Stimulated activated CD8-positive, alpha-beta memory T cell treated with anti-CD3 and anti-CD28 coated beads, Interleukin-12 subunit alpha, Interleukin-12 subunit beta, amount 100 ng/mL, for 24 hours (primary cell): ENCODE data around the gene CCNYL1.

ENCODE experiments used
- DNase-seq: peaks from one replicate; pipeline ENCODE4 v3.0.0-alpha.2; 2020; ENCODE audit errors: extremely low read depth

The CCNYL1 gene

DNA sequence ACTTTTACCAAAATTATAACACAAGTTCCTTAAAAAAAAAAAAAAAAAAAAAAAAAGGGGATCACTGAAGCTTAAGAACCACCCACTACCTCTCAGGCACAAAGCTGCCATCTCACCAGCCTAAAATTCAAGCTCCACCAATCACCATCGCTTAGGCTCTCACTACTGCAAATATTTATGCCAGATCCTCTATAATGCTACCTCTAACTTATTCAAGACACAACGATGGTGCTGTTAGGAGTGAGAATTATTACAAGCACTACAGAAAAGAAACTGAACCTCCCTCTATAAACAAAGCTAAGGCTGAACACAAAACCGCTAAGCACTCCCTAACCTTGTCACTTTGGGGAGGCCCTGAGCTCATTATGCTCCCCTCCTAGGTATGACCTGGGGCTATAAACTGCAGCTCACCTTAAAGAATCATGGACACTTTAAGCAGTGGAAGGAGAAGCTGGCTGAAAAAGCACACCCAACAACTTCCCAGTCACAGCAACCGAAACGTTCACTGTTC, 54.7 kb downstream of the CCNYL1 start:
- no peak for DNase-seq

DNA sequence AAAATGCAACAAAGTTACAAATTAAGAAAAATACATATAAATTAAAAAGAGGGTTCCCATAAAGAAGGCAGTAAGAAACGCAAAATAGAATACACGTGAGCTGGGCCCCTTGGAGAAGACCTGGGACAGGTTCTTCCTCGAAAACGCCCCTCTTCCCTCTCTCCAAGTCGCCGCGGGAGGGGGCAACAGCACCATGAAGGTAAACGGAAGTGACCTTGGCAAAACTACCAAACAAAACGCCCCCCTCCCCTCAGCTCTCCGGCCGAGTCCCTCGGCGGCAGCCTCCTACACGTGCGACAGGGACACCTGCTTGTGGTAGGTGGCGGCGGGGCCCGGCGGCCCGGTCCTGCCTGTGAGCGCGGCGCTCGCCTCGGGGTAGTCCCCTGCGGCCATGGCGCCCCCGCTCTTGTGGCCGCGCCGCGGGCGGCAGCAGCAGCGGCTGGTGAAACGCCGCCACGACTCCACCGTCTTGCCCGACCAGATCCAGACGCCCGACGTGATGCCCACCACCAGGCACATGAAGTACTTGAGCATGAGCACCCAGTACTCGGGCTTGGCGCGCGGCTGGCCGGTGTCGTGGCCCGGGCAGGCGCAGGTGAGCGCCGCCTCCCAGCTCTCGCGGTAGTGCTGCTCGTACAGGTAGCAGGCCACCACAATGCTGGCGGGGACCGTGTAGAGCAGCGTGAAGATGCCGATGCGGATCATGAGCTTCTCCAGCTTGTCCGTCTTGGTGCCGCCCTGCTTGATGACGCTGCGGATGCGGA, 55.4 kb downstream of the CCNYL1 start:
- no peak for DNase-seq

DNA sequence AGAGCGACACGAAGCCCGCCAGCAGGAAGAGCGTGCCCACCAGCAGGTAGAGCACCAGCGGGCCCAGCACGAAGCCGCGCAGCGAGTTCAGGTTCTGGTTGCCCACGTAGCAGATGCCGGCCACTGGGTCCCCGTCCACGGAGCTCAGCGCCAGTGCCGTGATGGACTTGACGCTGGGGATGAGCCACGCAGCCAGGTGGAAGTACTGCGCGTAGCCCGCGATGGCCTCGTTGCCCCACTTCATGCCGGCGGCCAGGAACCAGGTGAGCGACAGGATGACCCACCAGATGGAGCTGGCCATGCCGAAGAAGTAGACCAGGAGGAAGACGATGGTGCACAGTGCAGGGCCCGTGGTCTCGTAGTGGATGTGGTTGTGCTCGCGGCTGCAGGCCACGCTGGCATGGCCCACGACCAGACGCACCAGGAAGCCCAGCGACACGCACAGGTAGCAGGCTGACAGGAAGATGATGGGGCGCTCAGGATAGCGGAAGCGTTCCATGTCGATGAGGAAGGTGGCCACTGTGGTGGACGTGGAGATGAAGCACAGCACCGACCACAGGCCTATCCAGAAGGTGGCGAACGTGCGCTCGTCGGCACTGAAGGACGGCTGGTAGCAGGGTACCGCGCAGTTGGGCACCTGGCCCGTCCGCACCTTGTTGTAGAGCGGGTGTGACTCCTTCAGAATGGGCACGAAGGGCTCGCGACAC, 56.2 kb downstream of the CCNYL1 start:
- no peak for DNase-seq

DNA sequence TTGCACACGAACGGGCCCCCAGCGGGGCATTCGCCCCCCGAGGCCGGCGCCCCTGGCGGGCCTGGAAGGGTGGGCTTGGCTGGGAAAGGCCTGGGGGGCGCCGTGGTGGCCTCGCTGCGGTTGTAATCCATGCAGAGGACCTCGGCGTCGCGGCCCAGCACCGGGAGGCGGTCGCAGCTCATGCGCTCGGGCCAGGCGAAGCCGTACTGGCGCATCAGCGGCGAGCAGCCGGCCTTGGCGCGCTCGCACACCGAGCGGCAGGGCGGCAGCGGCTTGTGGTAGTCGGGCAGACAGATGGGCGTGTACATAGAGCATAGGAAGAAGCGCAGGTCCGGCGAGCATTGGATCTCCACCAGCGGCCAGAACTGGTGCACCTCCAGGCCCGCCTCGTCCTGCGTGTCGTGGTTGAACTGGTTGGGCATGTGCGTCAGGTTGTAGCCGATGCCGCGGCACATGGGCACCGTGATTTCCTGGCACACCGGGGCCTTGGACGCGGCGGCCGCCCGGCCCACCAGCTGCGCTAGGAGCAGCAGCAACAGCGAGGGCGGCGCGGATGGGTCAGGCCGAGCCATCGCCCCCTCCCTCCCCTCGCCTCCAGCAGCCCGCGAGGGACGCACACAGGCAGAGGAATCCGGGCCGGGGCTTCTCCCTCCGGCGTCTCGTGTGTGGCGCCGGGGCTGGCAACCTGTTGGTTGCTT, 56.9 kb downstream of the CCNYL1 start:
- no peak for DNase-seq

DNA sequence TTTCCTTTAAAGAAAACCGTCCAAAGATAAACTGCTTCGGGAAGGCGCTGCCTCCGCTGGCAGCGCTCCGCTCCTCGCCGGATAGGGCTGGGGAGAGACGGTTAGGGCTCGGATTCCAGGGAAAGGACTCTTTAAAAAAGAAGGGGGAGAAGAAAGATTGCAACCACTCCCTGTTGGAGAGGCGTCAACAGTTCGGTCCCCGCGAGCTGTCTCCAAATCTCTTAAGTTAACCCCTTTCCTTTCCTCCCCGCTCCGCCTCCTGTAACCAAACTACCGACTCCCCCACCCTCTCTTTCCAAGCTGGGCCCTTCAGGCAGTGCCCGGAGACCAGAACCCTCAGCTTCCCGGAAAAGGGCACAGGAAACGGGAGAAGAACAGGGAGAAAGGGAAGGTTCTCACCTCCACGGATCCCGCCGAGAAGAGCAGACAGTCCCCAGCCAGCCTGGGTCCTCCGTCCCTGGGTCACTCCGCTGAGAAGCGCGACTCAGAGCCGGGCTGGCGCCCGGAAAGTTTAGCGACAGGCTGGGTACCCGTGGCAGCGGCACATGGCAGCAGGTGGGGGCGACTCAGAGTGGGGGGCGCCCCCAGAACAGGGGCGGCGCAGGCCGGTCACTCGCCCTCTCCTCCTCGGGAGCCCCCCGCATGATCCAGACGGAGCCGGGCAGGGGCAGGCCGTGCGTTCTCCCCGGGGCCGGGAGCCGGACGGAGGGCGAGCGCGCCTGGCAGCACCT, 57.6 kb downstream of the CCNYL1 start:
- no peak for DNase-seq

DNA sequence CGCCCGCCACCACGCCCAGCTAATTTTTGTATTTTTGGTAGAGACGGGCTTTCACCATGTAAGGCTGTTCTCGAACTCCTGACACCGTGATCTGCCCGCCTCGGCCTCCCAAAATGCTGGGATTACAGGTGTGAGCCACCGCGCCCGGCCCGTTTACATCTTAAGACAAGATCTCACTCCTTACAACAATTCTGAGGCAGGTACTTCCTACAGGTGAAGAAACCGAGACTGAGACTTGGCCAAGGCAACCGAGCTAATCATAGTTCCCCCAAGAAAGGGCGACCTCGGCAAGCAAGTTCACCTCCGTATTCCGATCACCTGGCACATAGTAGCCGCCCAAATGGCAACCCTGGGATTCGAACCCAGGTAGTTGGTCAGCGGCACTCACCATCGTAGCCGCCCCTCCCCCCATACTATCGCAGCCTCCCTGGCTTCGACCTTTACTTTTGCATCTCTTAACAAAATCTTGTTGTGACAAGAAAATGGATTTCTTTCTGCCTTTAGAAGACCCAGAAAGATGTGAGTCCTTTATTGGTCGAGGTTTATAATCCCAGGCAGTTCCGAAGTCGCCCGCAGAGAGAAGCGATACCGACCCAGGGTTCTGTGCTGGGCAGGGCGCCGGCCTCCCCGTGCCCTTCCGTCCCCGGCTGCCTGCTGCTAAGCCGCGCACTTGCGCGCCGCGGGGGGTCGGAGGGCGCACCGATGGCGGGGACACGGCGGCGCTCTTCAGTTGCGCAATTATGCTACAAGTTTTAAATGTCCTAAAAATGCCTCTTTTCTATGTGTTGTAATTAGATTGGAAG, 59.4 kb downstream of the CCNYL1 start:
- DNase-seq: no peak

DNA sequence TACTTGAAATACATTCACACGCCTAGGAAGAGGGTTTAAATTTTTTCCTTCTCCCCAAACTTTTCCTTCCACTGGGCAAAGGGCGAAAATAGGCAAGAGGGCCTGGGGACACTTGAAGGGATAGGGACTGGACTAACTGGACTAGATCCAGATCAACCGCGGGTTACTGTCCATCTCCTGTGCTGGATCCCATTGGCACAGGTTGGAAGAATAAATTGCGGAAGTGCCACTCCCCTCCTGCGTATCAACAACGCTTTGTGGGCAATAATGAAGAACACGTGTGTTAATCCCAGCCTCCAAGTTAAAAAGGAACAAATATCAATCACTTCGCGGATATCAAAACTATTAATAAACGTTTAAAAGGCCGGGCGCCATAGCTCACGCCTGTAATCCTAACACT, 60.0 kb downstream of the CCNYL1 start:
- DNase-seq: no peak

DNA sequence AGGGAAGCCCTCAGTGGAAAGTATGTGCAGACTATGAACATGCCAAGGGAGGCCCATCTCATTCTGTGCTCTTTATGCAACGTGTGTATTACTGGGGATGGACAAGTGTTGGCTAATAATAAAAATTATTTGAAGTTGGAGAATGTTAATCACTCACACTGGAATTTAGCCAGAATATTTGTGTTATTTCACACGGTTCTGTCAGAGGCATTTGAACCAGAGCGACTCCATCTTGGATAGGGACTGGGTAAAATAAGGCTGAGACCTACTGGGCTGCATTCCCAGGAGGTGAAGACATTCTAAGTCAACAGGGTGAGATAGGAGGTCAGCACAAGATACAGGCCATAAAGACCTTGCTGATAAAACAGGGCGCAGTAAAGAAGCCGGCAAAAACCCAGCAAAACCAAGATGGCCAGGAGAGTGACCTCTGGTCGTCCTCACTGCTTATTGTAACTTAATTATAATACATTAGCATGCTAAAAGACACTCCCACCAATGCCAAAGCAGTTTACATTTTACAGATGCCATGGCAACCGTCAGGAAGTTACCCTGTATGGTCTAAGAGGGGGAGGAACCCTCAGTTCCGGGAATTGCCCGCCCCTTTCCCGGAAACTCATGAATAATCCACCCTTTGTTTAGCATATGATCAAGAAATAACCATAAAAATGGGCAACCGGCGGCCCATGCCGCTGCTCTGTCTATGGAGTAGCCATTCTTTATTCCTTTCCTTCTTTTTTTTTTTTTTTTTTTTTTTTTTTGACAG, 60.8 kb downstream of the CCNYL1 start:
- DNase-seq: no peak

DNA sequence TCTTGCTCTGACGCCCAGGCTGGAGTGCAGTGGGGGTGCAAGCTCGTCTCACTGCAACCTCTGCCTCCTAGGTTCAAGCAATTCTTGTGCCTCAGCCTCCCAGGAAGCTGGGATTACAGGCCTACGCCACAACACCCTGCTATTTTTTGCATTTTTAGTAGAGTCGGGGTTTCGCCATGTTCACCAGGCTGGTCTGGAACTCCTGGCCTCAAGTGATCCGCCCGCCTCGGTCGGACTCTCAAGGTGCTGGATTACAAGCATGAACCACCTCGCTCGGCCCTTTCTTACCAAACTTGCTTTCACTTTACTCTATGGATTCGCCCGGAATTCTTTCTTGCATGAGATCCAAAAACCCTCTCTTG, 61.4 kb downstream of the CCNYL1 start:
- DNase-seq: no peak

DNA sequence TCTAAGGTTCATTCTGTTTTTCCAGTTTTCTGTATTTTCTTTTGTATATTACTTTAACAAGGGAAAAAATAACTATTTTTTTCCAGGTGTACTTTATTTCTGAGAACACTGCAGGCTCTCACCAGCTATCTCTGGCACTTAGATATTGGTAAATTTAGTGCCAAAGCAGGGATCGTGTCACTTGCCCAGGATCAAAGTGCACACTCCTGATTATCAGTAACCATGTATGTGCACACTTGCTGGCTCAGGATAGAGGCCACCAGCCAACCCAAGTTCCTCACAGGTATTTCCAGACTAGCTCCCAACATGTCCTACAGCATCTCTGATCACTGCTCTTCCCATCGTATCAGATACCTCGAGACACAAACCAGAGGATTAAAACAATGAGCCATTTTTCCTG, 64.0 kb downstream of the CCNYL1 start:
- DNase-seq: no peak

DNA sequence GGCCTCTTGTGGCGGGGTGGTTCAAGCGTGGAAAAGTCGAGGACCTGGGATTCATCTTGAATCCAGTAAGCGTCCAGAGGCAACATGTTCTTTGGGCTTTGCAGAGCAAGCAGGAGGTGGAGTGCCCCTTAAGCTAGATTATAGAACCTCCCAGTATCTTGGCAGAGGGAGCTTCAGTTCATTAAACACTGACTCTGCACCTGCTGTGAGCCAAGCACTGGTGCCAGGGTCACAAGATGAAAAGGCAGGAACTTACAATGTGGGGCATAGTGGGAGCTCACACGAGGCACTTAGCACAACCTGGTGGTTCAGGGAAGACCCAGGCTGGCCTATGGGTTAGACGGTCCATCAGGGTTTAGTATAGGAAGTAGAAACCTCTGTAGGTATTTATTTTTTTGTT, 65.7 kb downstream of the CCNYL1 start:
- no peak for DNase-seq

DNA sequence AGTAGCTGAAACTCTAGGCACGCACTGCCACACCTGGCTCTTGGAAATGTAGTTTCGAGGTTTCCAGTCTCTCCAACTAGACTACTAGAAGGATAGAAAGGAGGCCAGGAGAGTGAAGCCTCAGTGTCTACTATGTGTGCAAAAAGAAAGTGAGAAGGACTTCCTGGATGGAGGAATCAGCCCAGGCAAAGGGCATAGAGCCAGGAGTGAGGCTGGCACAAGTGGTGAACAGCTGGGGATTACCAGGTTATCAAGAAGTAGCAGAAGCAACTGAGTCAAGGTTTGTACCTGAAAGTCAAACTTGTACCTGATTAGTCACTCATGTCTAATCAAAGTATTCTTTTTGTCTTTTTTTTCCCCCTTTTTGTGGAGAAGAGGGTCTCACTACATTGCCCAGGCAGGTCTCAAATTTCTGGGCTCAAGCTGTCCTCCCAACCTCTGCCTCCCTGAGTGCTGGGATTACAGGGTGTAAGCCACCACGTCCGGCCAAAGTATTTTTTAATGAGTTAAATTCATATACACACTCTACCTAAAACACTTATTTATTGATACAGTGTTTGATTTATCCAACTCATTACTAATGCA, 67.0 kb downstream of the CCNYL1 start:
- no peak for DNase-seq

DNA sequence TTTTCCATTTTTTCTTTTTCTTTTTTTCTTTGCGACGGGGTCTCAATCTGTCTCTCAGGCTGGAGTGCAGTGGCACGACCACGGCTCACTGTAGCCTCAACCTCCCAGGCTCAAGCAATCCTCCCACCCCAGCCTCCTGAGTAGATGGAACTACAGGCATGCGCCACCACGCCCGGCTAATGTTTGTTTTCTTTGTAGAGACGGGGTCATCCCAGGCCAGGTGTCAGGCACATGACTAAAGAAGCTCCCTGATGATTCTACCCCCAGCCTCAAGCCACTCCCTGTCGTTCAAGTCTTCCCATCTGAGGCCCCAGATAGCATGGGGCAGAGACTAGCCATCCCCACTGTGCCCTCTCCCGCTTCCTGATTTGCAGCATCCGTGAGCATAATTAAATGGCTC, 68.1 kb downstream of the CCNYL1 start:
- DNase-seq: no peak

DNA sequence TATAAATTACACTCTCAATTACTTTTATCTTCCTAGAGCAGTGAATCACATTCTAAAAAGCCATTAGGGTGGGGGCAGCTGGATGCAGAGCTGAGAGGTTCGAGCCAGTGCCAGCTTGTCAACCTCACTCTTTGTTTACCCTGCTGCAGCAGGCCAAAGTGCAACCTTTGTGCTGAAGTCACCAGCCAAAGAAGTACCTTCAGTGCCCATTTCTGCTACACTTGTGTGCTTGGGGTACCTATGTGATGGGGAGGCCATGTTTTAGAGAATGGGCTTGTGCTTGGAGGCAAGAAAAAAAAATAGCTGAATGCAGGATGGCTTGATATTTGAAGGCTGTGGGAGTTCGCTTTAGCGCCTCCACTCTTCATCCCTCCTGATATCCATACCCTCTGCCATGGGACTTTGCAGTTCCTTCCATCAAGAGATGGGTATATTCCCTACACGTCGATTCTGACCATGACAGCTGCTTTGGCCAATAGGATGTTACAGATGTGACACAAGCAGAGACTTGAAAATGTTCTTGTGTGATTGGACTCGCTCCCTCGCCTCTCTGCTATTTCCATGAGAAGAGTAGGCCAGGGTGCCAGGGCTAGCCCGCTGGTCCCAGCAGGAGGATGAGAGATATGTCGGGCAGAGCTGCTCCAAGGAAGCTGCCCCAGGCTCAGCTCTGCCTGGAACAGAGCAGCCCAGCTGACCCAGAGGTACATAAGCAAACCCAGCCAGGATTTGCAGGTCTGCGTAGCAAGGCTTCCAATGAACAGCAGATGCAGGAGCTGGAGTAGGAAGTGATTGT, 71.0 kb downstream of the CCNYL1 start:
- DNase-seq: no peak

DNA sequence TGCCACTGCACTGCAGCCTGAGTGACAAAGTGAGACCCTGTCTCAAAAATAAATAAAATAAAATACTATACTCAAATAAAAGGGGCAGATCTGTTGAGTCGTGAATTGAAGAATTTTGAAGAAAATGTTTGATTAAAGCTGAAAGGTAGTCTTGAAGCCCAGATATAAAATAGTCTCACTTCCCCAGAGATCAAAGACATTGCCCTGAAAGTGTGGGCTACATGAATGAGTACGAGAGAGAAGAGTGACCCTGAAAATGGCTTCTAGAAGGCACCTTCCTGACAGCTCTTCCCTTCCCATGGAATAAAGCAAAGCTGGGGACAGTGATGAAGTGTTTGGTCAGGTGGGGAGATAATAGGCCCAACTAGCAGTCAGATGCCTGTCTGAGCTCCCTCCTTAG, 72.1 kb downstream of the CCNYL1 start:
- DNase-seq: no peak

DNA sequence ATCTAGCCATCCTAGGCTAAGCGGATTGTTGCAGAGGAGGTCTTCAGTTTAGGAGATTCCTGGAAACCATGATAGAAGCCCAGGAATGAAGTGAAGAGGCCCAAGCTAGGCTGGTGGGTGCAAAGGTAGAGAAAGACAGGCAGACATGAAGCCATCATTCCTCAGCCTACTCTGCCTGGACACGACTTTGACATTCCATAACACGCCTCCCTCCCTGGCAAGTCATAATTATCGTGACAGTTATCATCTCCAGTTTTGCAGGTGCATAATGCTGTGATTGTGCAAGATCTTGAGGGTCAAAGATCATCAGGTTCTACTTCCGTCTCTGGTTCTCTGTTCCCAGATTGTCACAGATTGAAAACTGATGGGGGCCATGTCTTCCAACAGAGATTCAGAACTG, 73.5 kb downstream of the CCNYL1 start:
- DNase-seq: no peak

DNA sequence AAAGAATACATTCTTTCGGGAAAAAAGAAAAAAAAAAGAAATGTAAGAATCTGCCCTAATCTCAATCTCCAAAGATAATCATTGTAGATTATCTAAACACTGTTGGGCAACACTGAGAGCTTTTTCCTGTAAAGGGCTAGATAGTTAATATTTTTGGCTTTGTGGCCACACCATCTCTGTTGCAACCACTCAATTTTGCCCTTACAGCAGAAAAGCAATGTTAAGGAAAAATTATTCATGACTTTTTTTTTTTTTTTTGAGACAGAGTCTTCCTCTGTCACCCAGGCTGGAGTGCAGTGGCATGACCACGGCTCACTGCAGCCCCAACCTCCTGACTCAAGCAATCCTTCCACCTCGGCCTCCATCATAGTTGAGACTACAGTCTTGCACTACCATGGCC, 75.6 kb downstream of the CCNYL1 start:
- DNase-seq: no peak

DNA sequence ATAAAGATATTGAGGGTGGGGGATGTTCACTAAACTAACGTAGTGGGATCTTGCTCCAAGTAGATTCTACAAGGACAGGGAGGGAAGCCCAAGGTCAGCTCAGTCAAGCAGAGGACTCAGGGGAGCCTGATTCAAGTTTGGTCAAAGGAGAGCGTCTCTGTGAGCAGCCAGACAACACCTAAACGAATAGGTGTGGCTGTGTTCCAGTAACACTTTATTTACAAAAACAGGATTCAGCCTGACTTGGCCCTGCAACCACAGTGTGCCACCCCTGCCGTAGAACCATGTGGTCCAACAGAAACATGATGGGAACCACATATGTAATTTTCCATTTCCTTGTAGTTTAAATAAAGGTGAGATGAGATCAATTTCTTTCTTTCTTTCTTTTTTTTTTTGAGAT, 76.4 kb downstream of the CCNYL1 start:
- DNase-seq: no peak

DNA sequence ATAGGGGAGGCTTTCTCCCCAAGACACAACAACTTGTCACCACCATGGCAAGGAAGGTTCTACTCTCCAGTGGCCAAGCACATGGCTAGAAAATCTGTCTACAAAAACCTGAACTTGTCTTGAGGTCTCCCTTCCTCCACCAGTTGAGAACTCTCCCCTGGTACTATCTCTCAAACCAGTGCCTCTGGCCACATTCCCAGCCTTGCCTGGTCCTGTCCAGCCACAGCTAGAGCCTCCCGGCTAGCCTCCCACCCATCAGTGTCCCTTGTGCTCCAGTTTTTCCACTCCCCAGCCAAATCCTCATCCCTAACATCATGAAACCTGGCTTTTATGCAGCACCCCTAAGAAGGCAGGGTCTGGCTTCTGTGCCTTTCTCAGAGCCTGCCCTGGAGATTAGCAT, 79.5 kb downstream of the CCNYL1 start:
- no peak for DNase-seq
